WTC11 (cell line): Measurements from ENCODE around the gene STAT3. TPM values are rescaled to one million over a fixed set of nuclear protein-coding genes. Genes with fewer than 3 reads are reported as not detected.
"Not testable (repeated sequence)": the region's sequence is repeated elsewhere in the genome, so short reads cannot be mapped to it uniquely, and the experiment has no call there.

Experiments
- ATAC-seq: fragments of 200-7000 bp; cut with Tn5 transposase; 2 replicates; pipeline ENCODE4 v1.10.0; 2021; ENCODE audit warnings: mild to moderate bottlenecking, moderate library complexity
- CTCF ChIA-PET: fragments of 300-600 bp; sonication (Branson Sonifier 250); formaldehyde crosslinking; loops from one replicate; lab custom pipeline; 2021; ENCODE audit warnings: antibody characterized with exemption; lab: Charles Lee
- POLR2A ChIA-PET: fragments of 350-600 bp; sonication (Branson Sonifier 250); formaldehyde crosslinking; loops from one replicate; lab custom pipeline; 2021; ENCODE audit warnings: antibody characterized with exemption; lab: Charles Lee
- DNase-seq: peaks from one replicate; pipeline ENCODE4 v3.0.0; 2021; ENCODE audit warnings: low spot score
- H3K27ac Mint-ChIP-seq: 2 replicates; pipeline ENCODE4 v1.8.0; 2021; ENCODE audit warnings: mixed read lengths
- H3K27me3 Mint-ChIP-seq: 2 replicates; pipeline ENCODE4 v1.8.0; 2021; ENCODE audit warnings: low read depth, mild to moderate bottlenecking, moderate library complexity, mixed read lengths
- H3K36me3 Mint-ChIP-seq: 2 replicates; pipeline ENCODE4 v1.8.0; 2021; ENCODE audit warnings: mixed read lengths
- H3K4me1 Mint-ChIP-seq: 2 replicates; pipeline ENCODE4 v1.8.0; 2022; ENCODE audit warnings: mixed read lengths
- H3K4me3 Mint-ChIP-seq: 2 replicates; pipeline ENCODE4 v1.8.0; 2021; ENCODE audit warnings: mild to moderate bottlenecking, moderate library complexity, mixed read lengths
- H3K9me3 Mint-ChIP-seq: 2 replicates; pipeline ENCODE4 v1.8.0; 2021; ENCODE audit warnings: mixed read lengths
- ATF2 ChIP-seq: sonication (generic); formaldehyde crosslinking; IDR thresholded peaks from 2 replicates; pipeline ENCODE4 v1.8.1; 2022; ENCODE audit warnings: low read depth, missing genetic modification reagents, borderline replicate concordance
- E2F4 ChIP-seq: sonication (generic); formaldehyde crosslinking; IDR thresholded peaks from 2 replicates; pipeline ENCODE4 v1.8.1; 2022; ENCODE audit warnings: low read depth, mild to moderate bottlenecking, moderate library complexity, missing genetic modification reagents, borderline replicate concordance
- GABPB1 ChIP-seq: sonication (generic); formaldehyde crosslinking; IDR thresholded peaks from 2 replicates; pipeline ENCODE4 v1.8.1; 2023; ENCODE audit warnings: mild to moderate bottlenecking, missing genetic modification reagents
- JUN ChIP-seq: sonication (generic); formaldehyde crosslinking; IDR thresholded peaks from 2 replicates; pipeline ENCODE4 v1.8.0; 2023; ENCODE audit warnings: mild to moderate bottlenecking, missing genetic modification reagents
- TEAD4 ChIP-seq: sonication (generic); formaldehyde crosslinking; IDR thresholded peaks from 2 replicates; pipeline ENCODE4 v1.8.0; 2022; ENCODE audit warnings: mild to moderate bottlenecking, missing genetic modification reagents
- TP53 ChIP-seq: sonication (generic); formaldehyde crosslinking; IDR thresholded peaks from 2 replicates; pipeline ENCODE4 v1.8.1; 2023; ENCODE audit warnings: mild to moderate bottlenecking, missing genetic modification reagents
- ZNF232 ChIP-seq: sonication (generic); formaldehyde crosslinking; IDR thresholded peaks from 2 replicates; pipeline ENCODE4 v1.8.0; 2022; ENCODE audit warnings: mild to moderate bottlenecking, missing genetic modification reagents
- ZNF396 ChIP-seq: fragments of 250-450 bp; sonication (Bioruptor Pico); IDR thresholded peaks from 2 replicates; pipeline ENCODE4 v1.8.0; 2021; ENCODE audit warnings: mild to moderate bottlenecking, moderate library complexity, borderline replicate concordance
- total RNA-seq: library from RNA; stranded (reverse); gene quantifications from 3 replicates; pipeline ENCODE4 v1.2.3, GENCODE V29; 2021
- TF ChIP-seq, protein P1 (sequence below): sonication (generic); formaldehyde crosslinking; IDR thresholded peaks from 2 replicates; pipeline ENCODE4 v1.8.1; 2023; ENCODE audit warnings: mild to moderate bottlenecking, missing genetic modification reagents, moderate library complexity
- TF ChIP-seq, protein P2 (sequence below): fragments of 250-450 bp; sonication (Bioruptor Pico); IDR thresholded peaks from 2 replicates; pipeline ENCODE4 v1.9.0; 2021; ENCODE audit warnings: moderate library complexity, mild to moderate bottlenecking, inconsistent platforms, borderline replicate concordance
- TF ChIP-seq, protein P3 (sequence below): sonication (generic); formaldehyde crosslinking; IDR thresholded peaks from 2 replicates; pipeline ENCODE4 v1.8.0; 2023; ENCODE audit warnings: missing genetic modification reagents, mild to moderate bottlenecking, borderline replicate concordance
- TF ChIP-seq, protein P4 (sequence below): sonication (generic); formaldehyde crosslinking; IDR thresholded peaks from 2 replicates; pipeline ENCODE4 v1.8.0; 2023; ENCODE audit warnings: missing genetic modification reagents
- TF ChIP-seq, protein P5 (sequence below): fragments of 250-450 bp; sonication (Bioruptor Pico); IDR thresholded peaks from 2 replicates; pipeline ENCODE4 v1.9.0; 2021; ENCODE audit warnings: mild to moderate bottlenecking

Gene STAT3
- total RNA-seq, 1 experiment from 2014 or later: 98.0 TPM

GRCh38 chr17:42306385-42306667, 81.9 kb downstream of the STAT3 start (continued):
- TF ChIP-seq E2F4 (CRISPR knock-in tag): no peak
- TF ChIP-seq TP53: no peak
- no peak for TF ChIP-seq JUN (CRISPR knock-in tag)
- TF ChIP-seq, protein P1, sequence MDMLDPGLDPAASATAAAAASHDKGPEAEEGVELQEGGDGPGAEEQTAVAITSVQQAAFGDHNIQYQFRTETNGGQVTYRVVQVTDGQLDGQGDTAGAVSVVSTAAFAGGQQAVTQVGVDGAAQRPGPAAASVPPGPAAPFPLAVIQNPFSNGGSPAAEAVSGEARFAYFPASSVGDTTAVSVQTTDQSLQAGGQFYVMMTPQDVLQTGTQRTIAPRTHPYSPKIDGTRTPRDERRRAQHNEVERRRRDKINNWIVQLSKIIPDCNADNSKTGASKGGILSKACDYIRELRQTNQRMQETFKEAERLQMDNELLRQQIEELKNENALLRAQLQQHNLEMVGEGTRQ (CRISPR knock-in tag): no peak
- no peak for TF ChIP-seq GABPB1

GRCh38 chr17:42305543-42306384, 82.5 kb downstream of the STAT3 start:
- Mint-ChIP-seq H3K36me3 (no peaks in the 10 kb centered on the region), H3K9me3 (no peaks in the 10 kb centered on the region), H3K4me3 (no peak overlapping the region), H3K27me3 (no peaks in the 10 kb centered on the region; the same call in none of the 2 replicates), H3K4me1 (peaks cover 12% of the 10 kb centered on the region), H3K27ac (no peak overlapping the region)
- ChIA-PET POLR2A (interaction anchor here (0.5 kb wide), 1 partner anchor 214 kb away, joined by 3 read pairs; no protein-coding TSS in a partner anchor), CTCF (interaction anchor here (1.0 to 1.6 kb wide), 4 partner anchors 29 to 100 kb away, joined by 3 to 6 read pairs (median 4); no protein-coding TSS in a partner anchor)
- ATAC-seq (no peak), DNase-seq (no peak)
- no peak for TF ChIP-seq ATF2 (CRISPR knock-in tag)
- TF ChIP-seq, protein P2, sequence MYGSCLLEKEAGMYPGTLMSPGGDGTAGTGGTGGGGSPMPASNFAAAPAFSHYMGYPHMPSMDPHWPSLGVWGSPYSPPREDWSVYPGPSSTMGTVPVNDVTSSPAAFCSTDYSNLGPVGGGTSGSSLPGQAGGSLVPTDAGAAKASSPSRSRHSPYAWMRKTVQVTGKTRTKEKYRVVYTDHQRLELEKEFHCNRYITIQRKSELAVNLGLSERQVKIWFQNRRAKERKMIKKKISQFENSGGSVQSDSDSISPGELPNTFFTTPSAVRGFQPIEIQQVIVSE (CRISPR knock-in tag): no peak
- no peak for TF ChIP-seq ZNF232 (CRISPR knock-in tag)
- TF ChIP-seq, protein P3, sequence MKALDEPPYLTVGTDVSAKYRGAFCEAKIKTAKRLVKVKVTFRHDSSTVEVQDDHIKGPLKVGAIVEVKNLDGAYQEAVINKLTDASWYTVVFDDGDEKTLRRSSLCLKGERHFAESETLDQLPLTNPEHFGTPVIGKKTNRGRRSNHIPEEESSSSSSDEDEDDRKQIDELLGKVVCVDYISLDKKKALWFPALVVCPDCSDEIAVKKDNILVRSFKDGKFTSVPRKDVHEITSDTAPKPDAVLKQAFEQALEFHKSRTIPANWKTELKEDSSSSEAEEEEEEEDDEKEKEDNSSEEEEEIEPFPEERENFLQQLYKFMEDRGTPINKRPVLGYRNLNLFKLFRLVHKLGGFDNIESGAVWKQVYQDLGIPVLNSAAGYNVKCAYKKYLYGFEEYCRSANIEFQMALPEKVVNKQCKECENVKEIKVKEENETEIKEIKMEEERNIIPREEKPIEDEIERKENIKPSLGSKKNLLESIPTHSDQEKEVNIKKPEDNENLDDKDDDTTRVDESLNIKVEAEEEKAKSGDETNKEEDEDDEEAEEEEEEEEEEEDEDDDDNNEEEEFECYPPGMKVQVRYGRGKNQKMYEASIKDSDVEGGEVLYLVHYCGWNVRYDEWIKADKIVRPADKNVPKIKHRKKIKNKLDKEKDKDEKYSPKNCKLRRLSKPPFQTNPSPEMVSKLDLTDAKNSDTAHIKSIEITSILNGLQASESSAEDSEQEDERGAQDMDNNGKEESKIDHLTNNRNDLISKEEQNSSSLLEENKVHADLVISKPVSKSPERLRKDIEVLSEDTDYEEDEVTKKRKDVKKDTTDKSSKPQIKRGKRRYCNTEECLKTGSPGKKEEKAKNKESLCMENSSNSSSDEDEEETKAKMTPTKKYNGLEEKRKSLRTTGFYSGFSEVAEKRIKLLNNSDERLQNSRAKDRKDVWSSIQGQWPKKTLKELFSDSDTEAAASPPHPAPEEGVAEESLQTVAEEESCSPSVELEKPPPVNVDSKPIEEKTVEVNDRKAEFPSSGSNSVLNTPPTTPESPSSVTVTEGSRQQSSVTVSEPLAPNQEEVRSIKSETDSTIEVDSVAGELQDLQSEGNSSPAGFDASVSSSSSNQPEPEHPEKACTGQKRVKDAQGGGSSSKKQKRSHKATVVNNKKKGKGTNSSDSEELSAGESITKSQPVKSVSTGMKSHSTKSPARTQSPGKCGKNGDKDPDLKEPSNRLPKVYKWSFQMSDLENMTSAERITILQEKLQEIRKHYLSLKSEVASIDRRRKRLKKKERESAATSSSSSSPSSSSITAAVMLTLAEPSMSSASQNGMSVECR: no peak
- no peak for TF ChIP-seq E2F4 (CRISPR knock-in tag)
- TF ChIP-seq TEAD4 (CRISPR knock-in tag): no peak
- TF ChIP-seq, protein P4, sequence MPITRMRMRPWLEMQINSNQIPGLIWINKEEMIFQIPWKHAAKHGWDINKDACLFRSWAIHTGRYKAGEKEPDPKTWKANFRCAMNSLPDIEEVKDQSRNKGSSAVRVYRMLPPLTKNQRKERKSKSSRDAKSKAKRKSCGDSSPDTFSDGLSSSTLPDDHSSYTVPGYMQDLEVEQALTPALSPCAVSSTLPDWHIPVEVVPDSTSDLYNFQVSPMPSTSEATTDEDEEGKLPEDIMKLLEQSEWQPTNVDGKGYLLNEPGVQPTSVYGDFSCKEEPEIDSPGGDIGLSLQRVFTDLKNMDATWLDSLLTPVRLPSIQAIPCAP (CRISPR knock-in tag): no peak
- TF ChIP-seq, protein P5, sequence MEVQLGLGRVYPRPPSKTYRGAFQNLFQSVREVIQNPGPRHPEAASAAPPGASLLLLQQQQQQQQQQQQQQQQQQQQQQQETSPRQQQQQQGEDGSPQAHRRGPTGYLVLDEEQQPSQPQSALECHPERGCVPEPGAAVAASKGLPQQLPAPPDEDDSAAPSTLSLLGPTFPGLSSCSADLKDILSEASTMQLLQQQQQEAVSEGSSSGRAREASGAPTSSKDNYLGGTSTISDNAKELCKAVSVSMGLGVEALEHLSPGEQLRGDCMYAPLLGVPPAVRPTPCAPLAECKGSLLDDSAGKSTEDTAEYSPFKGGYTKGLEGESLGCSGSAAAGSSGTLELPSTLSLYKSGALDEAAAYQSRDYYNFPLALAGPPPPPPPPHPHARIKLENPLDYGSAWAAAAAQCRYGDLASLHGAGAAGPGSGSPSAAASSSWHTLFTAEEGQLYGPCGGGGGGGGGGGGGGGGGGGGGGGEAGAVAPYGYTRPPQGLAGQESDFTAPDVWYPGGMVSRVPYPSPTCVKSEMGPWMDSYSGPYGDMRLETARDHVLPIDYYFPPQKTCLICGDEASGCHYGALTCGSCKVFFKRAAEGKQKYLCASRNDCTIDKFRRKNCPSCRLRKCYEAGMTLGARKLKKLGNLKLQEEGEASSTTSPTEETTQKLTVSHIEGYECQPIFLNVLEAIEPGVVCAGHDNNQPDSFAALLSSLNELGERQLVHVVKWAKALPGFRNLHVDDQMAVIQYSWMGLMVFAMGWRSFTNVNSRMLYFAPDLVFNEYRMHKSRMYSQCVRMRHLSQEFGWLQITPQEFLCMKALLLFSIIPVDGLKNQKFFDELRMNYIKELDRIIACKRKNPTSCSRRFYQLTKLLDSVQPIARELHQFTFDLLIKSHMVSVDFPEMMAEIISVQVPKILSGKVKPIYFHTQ (CRISPR knock-in tag): no peak
- no peak for TF ChIP-seq ZNF396 (CRISPR knock-in tag)

DNA sequence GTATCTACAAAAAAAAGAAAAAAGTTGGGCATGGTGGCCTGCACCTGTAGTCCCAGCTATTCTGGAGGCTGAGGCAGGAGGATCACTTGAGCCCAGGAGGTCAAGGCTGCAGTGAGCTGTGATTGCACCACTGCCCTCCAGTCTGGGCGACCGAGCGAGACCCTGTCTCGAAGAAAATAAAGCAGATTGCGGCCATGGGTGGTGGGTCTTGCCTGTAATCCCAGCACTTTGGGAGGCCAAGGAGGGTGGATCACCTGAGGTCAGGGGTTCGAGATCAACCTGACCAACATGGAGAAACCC, 83.3 kb downstream of the STAT3 start:
- POLR2A ChIA-PET, H3K9me3 Mint-ChIP-seq, H3K4me1 Mint-ChIP-seq, H3K27ac Mint-ChIP-seq, H3K4me3 Mint-ChIP-seq, H3K36me3 Mint-ChIP-seq, ATAC-seq, H3K27me3 Mint-ChIP-seq, DNase-seq: not testable (repeated sequence)
- CTCF ChIA-PET: interaction anchor here (1.6 kb wide), 1 partner anchor 101 kb away, joined by 6 read pairs; no protein-coding TSS in a partner anchor
